HG03378 (cell line): ENCODE results near the gene HGFAC.

Experiments
- ATAC-seq: cut with Tn5 transposase; IDR thresholded peaks from one replicate; pipeline ENCODE4 v1.9.1; 2021; ENCODE audit warnings: mild to moderate bottlenecking, moderate library complexity; ENCODE audit not compliant: unreplicated experiment

Gene HGFAC

GRCh38 chr4:3484057-3484973 lies 42.5 kb downstream of the HGFAC start:
- ATAC-seq, result no peak

- no peak for ATAC-seq
These were observed 43.4 kb downstream of the HGFAC start for GRCh38 chr4:3485011-3485791.

- no peak for ATAC-seq
These were observed 44.2 kb downstream of the HGFAC start for GRCh38 chr4:3485886-3486540.

GRCh38 chr4:3486541-3487540 lies 45.1 kb downstream of the HGFAC start:
- ATAC-seq, result no peak

GRCh38 chr4:3487861-3488260 lies 46.1 kb downstream of the HGFAC start:
- ATAC-seq, result no peak

GRCh38 chr4:3488820-3489219 lies 47.1 kb downstream of the HGFAC start:
- no peak for ATAC-seq

- ATAC-seq, result no peak
These were observed 47.7 kb downstream of the HGFAC start for GRCh38 chr4:3489451-3489962.

GRCh38 chr4:3491681-3492405 lies 50.1 kb downstream of the HGFAC start:
- no peak for ATAC-seq

- ATAC-seq, result no peak
These were observed 51.3 kb downstream of the HGFAC start for GRCh38 chr4:3492741-3493719.

GRCh38 chr4:3493720-3494461 lies 52.1 kb downstream of the HGFAC start:
- no peak for ATAC-seq

- ATAC-seq, result no peak
These were observed 52.7 kb downstream of the HGFAC start for GRCh38 chr4:3494462-3494871.

GRCh38 chr4:3495204-3495975 lies 53.6 kb downstream of the HGFAC start:
- no peak for ATAC-seq

GRCh38 chr4:3496021-3496420 lies 54.3 kb downstream of the HGFAC start:
- ATAC-seq, result no peak

GRCh38 chr4:3497095-3497494 lies 55.3 kb downstream of the HGFAC start:
- no peak for ATAC-seq

GRCh38 chr4:3497523-3498389 lies 56.0 kb downstream of the HGFAC start:
- ATAC-seq, result no peak

- no peak for ATAC-seq
These were observed 56.6 kb downstream of the HGFAC start for GRCh38 chr4:3498407-3498806.
